Measurements from ENCODE around the gene STK10. TPM values are rescaled to one million over a fixed set of nuclear protein-coding genes. Genes with fewer than 3 reads are reported as not detected.
"Not testable (repeated sequence)": the region's sequence is repeated elsewhere in the genome, so short reads cannot be mapped to it uniquely, and the experiment has no call there.

Gene STK10
- total RNA-seq, 2 donors from 2014 or later = 14.3 to 17.9 TPM

DNA sequence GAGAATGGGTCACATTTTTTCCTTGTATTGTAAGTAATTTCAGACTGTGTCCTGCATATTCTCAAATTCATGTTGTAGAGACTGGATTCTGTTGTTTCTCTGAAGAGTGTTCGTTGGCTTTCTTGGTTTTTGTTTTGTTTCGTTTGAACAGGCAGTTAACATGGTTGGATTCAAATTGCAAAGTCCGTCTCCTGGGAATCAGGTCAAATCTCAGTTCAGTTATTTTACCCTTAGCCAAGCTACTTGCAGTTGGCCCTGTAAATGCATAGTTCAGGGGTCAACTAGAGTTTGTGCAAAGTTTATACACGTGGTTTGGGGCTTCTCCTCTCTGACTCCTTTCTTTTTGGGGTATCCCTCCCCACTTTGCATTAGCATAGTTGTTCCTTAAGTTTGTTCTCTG is 159.9 kb downstream of the STK10 start:
- H3K4me1 ChIP-seq (ENCODE audit: control insufficient read depth, insufficient read depth, low read length) = no peaks in the 10 kb centered on the region
- peaks cover 23% of the 10 kb centered on the region for H3K9me3 ChIP-seq (ENCODE audit: control insufficient read depth, low read length)
- H3K27me3 Mint-ChIP-seq (ENCODE audit: insufficient read depth) = no peaks in the 10 kb centered on the region
- no peaks in the 10 kb centered on the region for H3K27me3 ChIP-seq (ENCODE audit: control insufficient read depth, insufficient read depth, low read length, poor library complexity, severe bottlenecking)
- no peak overlapping the region for H3K4me3 Mint-ChIP-seq
- H3K4me1 Mint-ChIP-seq = no peaks in the 10 kb centered on the region
- H3K9me3 Mint-ChIP-seq = peaks cover 27% of the 10 kb centered on the region
- no peak overlapping the region for H3K9ac ChIP-seq (ENCODE audit: extremely low read depth, low read length, poor library complexity, severe bottlenecking)
- H3K36me3 ChIP-seq (ENCODE audit: control insufficient read depth, insufficient read depth, low read length) = no peaks in the 10 kb centered on the region
- TF ChIP-seq, protein P1, sequence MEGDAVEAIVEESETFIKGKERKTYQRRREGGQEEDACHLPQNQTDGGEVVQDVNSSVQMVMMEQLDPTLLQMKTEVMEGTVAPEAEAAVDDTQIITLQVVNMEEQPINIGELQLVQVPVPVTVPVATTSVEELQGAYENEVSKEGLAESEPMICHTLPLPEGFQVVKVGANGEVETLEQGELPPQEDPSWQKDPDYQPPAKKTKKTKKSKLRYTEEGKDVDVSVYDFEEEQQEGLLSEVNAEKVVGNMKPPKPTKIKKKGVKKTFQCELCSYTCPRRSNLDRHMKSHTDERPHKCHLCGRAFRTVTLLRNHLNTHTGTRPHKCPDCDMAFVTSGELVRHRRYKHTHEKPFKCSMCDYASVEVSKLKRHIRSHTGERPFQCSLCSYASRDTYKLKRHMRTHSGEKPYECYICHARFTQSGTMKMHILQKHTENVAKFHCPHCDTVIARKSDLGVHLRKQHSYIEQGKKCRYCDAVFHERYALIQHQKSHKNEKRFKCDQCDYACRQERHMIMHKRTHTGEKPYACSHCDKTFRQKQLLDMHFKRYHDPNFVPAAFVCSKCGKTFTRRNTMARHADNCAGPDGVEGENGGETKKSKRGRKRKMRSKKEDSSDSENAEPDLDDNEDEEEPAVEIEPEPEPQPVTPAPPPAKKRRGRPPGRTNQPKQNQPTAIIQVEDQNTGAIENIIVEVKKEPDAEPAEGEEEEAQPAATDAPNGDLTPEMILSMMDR (conservative IDR thresholded peaks at IDR 0.05) = no peak
- WGBS, 2 experiments (ENCODE audit: insufficient coverage in 1 of 2, insufficient read length in 1 of 2) = 86 to 91% methylated on average over 4 of the region's 4 CpGs
- H3K4me3 ChIP-seq (ENCODE audit: low read length) = no peak overlapping the region
- H3K27ac ChIP-seq (ENCODE audit: low read depth, low read length) = no peak overlapping the region
- H3K27ac Mint-ChIP-seq = no peak overlapping the region
- H3K36me3 Mint-ChIP-seq (ENCODE audit: low read depth) = peaks cover 4% of the 10 kb centered on the region
- no peak for DNase-seq

DNA sequence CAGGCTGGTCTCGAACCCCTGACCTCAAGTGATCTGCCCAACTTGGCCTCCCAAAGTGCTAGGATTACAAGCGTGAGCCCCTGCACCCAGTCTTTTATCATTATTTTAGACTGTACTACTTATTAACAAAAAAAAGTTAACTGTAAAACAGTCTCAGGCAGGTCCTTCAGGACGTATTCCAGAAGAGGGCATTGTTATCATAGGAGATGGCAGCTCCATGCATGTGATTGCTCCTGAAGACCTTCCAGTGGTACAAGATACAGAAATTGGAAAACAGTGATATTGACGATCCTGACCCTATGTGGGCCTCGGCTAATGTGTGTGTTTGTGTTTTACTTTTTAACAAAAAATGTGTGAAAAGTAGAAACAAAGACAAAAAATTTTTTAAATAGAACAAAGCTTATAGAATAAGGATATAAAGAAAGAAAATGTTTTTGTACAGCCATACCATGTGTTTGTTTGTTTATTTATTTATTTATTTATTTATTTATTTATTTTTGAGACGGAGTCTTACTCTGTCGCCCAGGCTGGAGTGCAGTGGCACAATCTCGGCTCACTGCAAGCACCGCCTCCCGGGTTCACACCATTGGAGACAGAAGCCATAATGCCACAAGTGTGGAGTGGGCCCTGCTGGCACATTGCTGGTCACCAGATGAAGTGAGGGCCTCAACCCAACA is 167.8 kb downstream of the STK10 start:
- not testable (repeated sequence) for H3K36me3 Mint-ChIP-seq (ENCODE audit: low read depth); H3K9me3 Mint-ChIP-seq; H3K27me3 Mint-ChIP-seq (ENCODE audit: insufficient read depth); H3K4me3 ChIP-seq (ENCODE audit: low read length); H3K27me3 ChIP-seq (ENCODE audit: control insufficient read depth, insufficient read depth, low read length, poor library complexity, severe bottlenecking); H3K36me3 ChIP-seq (ENCODE audit: control insufficient read depth, insufficient read depth, low read length); H3K4me1 ChIP-seq (ENCODE audit: control insufficient read depth, insufficient read depth, low read length); H3K27ac Mint-ChIP-seq; H3K9me3 ChIP-seq (ENCODE audit: control insufficient read depth, low read length); H3K9ac ChIP-seq (ENCODE audit: extremely low read depth, low read length, poor library complexity, severe bottlenecking); H3K4me1 Mint-ChIP-seq; H3K27ac ChIP-seq (ENCODE audit: low read depth, low read length); H3K4me3 Mint-ChIP-seq; DNase-seq
- WGBS, 2 experiments (ENCODE audit: insufficient coverage in 1 of 2, insufficient read length in 1 of 2) = 91 to 93% methylated on average over 7 to 10 of the region's 10 CpGs

DNA sequence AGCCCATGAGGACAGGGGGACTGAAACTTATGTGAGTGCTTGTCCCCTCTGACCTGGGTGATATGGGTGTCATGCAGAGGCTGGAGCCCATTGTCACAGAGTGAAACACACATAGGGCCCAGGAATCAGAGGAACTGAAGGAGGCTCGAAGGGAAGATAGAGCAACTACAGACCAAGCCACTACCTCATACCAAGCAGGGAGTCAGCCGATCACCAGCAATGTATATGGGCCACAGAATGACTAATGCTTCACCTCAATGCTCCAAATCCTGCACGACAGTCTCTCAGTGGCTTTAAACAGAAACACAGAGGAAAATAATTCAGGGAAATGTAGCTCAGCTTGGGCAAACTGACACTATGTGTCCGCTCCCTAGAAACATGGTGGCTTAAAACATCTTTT is 172.7 kb downstream of the STK10 start:
- Histone ChIP-seq H3K4me1 (ENCODE audit: control insufficient read depth, insufficient read depth, low read length) (no peaks in the 10 kb centered on the region), H3K27ac (ENCODE audit: low read depth, low read length) (no peak overlapping the region), H3K27me3 (ENCODE audit: control insufficient read depth, insufficient read depth, low read length, poor library complexity, severe bottlenecking) (no peaks in the 10 kb centered on the region), H3K9me3 (ENCODE audit: control insufficient read depth, low read length) (no peaks in the 10 kb centered on the region), H3K9ac (ENCODE audit: extremely low read depth, low read length, poor library complexity, severe bottlenecking) (no peak overlapping the region), H3K4me3 (ENCODE audit: low read length) (no peak overlapping the region), H3K36me3 (ENCODE audit: control insufficient read depth, insufficient read depth, low read length) (no peaks in the 10 kb centered on the region)
- 93% methylated on average over 4 of the region's 4 CpGs for WGBS, 2 experiments (ENCODE audit: insufficient coverage in 1 of 2, insufficient read length in 1 of 2)
- Mint-ChIP-seq H3K27me3 (ENCODE audit: insufficient read depth) (no peaks in the 10 kb centered on the region), H3K27ac (no peak overlapping the region), H3K36me3 (ENCODE audit: low read depth) (no peaks in the 10 kb centered on the region), H3K4me1 (peaks cover under 1% of the 10 kb centered on the region), H3K4me3 (no peak overlapping the region), H3K9me3 (no peaks in the 10 kb centered on the region)
- TF ChIP-seq, protein P1 (conservative IDR thresholded peaks at IDR 0.05) = no peak
- DNase-seq = no peak

DNA sequence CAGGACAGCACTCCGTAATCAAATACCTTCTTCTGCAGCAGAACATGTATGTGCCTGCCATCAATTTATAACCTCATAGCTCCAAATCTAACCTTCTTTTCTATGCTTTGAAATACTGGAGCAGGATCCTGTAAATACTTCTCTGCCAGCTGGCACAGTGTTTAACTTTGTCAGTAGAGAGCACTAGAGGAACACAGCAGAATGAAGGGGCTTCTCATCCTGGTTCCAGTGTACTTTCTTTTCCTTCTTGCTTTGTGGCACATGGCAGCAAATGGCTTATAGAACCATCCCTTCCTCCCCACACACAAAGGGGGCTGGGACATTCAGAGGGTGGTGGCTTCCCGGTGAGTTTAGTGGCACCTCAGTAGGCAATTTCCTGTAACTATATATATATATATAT is 177.7 kb downstream of the STK10 start:
- Mint-ChIP-seq H3K27me3 (ENCODE audit: insufficient read depth) (no peaks in the 10 kb centered on the region), H3K4me1 (peaks cover 30% of the 10 kb centered on the region), H3K4me3 (no peak overlapping the region), H3K36me3 (ENCODE audit: low read depth) (no peaks in the 10 kb centered on the region), H3K9me3 (no peaks in the 10 kb centered on the region), H3K27ac (no peak overlapping the region)
- Histone ChIP-seq H3K4me3 (ENCODE audit: low read length) (peak overlapping the region; percentile 57), H3K9ac (ENCODE audit: extremely low read depth, low read length, poor library complexity, severe bottlenecking) (no peak overlapping the region), H3K4me1 (ENCODE audit: control insufficient read depth, insufficient read depth, low read length) (peaks cover 14% of the 10 kb centered on the region), H3K36me3 (ENCODE audit: control insufficient read depth, insufficient read depth, low read length) (no peaks in the 10 kb centered on the region), H3K27me3 (ENCODE audit: control insufficient read depth, insufficient read depth, low read length, poor library complexity, severe bottlenecking) (no peaks in the 10 kb centered on the region), H3K27ac (ENCODE audit: low read depth, low read length) (no peak overlapping the region), H3K9me3 (ENCODE audit: control insufficient read depth, low read length) (no peaks in the 10 kb centered on the region)
- TF ChIP-seq, protein P1 (conservative IDR thresholded peaks at IDR 0.05) = peak; percentile 43
- no peak for DNase-seq
- 71 to 83% methylated on average over 1 of the region's 2 CpGs for WGBS, 2 experiments (ENCODE audit: insufficient coverage in 1 of 2, insufficient read length in 1 of 2)
